Measurements from ENCODE around the gene MYCL. TPM values are rescaled to one million over a fixed set of nuclear protein-coding genes. Genes with fewer than 3 reads are reported as not detected.
"Not testable (repeated sequence)": the region's sequence is repeated elsewhere in the genome, so short reads cannot be mapped to it uniquely, and the experiment has no call there.

MYCL gene
- total RNA-seq, 1 donor from 2014 or later = 0.32 TPM

DNA sequence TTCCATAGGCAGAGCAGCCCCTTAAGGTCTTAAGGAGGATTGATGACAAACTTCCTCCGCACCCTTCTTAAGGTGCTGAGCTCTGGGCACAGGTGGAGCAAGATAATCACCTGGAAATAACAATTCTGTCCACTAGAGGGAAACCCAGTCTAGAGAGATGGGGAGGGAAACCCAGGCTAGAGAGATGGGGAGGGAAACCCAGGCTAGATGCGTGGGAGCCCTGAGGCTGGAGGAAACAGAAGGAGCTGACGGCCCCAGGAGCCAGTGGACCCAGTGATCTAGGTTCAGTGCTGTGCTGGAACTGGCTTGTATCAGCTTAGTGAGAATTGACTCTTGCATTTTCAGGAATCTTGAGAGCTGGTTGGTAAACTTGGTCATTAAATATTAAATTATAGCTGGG lies 17.8 kb upstream of the MYCL start:
- DNase-seq (ENCODE audit: low spot score) = no peak

- no peak for DNase-seq (ENCODE audit: low spot score)
Observed at GRCh38 chr1:39917825-39918224, 16.1 kb upstream of the MYCL start.

- DNase-seq (ENCODE audit: low spot score) = no peak
Observed at GRCh38 chr1:39915499-39916129, 13.9 kb upstream of the MYCL start.

DNA sequence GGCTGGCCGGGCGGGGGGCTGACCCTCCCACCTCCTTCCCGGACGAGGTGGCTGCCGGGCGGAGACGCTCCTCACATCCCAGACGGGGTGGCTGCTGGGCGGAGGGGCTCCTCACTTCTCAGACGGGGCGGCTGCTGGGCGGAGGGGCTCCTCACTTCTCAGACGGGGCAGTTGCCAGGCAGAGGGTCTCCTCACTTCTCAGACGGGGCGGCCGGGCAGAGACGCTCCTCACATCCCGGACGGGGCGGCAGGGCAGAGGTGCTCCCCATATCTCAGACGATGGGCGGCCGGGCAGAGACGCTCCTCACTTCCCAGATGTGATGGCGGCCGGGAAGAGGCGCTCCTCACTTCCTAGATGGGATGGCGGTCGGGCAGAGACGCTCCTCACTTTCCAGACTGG lies 11.4 kb upstream of the MYCL start:
- not testable (repeated sequence) for DNase-seq (ENCODE audit: low spot score)

DNA sequence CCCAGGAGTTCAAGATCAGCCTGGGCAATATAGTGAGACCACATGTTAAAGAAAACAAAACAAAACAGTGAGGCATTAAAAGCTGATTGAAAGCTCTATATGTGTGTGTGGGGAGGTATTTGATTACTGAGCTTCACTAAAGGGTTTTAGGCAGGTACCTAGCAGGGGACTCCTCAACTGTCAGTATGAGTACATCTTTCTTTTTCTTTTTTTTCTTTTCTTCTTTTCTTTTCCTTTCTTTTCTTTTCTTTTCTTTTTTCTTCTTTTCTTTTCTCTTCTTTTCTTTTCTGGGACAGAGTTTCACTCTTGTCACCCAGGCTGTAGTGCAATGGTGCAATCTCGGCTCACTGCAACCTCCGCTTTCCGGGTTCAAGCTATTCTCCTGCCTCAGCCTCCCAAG lies 8.5 kb upstream of the MYCL start:
- DNase-seq (ENCODE audit: low spot score) = no peak

- DNase-seq (ENCODE audit: low spot score) = no peak
Observed at GRCh38 chr1:39908534-39908933, 6.8 kb upstream of the MYCL start.

DNA sequence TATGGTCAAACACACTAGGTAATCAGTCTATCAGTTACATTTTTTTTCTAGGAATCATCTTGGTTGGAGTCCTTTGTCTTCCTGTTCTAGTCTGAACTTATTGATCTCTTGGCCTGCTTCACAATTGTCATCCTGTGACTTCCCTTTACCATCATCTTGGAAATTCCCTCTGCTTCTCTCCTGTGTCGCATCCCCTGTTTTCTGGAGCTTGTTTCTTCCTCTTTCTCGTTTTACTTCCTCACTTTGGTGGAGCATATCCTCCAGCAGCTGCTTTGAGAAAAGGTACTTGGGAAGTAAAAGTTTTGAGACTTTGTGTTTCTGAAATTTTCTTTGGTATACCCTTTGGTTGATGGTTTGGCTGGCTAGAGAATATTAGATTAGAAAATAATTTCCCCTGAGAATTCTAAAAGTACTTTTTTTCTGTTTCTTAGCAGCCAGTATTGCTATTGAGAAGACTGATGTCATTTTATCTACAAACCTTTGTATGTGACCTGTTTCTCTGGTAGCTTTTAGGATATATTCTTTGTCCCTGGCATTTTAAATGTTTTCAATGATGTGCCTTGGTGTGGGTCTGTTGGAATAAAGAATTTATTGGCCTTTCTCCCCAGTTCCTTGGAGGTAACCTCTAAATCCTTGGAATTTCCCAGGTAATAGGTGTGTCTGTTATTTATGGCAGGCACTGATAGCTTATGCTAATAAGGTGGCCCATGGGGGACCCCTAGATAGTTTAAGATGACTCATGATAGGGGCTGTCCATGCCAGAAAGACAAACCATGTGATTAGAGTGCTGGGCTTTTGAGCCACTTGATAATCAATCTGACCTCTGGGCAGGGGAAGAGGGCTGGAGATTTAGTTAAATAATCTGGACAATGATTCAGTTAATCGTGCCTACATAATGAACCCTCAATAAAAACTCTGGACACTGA lies 6.1 kb upstream of the MYCL start:
- DNase-seq (ENCODE audit: low spot score) = no peak

GRCh38 chr1:39905172-39905571 lies 3.5 kb upstream of the MYCL start:
- DNase-seq (ENCODE audit: low spot score) = no peak

DNA sequence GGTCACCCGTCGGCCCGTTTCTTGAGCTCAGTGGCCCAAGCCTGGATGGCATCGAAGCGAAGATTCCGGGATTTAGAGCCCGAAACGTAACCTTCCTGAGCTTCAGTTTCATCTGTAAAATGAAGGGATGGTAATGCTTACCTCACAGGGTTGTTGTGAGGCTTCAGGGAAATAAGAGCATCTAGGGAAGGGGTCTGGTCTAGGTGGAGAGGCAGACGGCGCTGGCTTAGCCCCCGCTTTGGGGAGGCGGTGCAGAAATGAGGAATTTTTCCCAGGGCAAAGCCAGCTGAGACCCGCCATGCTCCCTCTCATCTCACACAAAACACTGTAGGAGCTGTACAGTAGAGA lies 717 bp upstream of the MYCL start:
- no peak for DNase-seq (ENCODE audit: low spot score)

DNA sequence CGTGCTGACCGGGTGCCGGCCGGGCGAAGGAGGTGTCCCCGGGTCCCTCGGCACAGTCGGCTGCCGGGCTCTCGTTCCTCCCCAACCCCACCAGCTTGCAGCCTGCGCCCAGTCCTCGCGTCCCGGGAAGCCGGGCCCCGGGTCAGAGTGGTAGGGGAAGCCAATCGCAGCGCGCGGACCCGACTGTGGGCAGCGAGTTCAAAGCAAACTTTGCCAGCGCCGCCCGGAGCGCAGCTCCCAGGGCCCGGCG lies 328 bp downstream of the MYCL start:
- no peak for DNase-seq (ENCODE audit: low spot score)

- no peak for DNase-seq (ENCODE audit: low spot score)
Observed at GRCh38 chr1:39900662-39901463, 854 bp downstream of the MYCL start.

DNA sequence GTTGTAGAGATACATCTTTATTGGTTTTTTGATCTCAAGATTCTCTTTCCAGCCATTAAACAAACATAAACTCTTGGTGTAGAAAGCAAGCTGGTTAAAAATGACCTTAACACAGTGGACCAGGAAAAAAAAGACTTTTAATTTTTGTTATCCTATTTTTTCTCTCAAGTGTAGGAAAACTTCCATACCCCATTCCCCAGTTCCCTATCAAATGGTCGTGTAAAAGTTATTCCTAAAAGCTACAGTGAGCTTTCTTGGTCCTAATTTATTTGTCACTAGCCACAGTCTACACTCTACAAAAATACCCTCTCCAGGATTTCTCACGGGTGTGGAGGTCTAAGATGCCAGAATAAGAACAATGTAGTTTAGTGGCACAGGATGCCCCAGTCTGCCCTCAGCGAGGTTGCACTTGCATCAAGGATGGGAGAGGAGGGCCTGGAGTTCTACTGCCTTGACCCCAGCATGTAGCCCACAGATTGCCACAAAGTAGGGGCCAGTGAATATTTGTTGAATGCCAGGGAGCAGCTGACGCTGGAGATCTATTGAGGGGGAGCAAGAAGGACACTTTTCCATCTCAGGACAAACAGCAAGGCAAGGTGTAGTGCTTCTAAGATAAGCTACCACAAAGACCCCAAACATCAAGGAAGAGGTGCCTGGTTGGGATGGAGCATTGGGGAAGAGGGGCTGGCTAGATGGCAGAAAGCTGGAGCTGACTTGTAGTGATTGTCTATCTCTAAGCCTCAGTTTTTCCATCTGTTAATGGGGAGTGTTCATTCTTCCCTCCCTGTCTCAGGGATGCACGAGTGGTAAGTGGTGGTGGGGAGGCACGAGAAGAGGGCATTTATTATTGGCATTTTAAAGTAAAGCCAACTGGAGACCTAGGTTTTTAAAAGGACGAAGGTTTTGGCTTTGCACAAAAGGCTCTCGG lies 1.8 kb downstream of the MYCL start:
- DNase-seq (ENCODE audit: low spot score) = no peak

DNA sequence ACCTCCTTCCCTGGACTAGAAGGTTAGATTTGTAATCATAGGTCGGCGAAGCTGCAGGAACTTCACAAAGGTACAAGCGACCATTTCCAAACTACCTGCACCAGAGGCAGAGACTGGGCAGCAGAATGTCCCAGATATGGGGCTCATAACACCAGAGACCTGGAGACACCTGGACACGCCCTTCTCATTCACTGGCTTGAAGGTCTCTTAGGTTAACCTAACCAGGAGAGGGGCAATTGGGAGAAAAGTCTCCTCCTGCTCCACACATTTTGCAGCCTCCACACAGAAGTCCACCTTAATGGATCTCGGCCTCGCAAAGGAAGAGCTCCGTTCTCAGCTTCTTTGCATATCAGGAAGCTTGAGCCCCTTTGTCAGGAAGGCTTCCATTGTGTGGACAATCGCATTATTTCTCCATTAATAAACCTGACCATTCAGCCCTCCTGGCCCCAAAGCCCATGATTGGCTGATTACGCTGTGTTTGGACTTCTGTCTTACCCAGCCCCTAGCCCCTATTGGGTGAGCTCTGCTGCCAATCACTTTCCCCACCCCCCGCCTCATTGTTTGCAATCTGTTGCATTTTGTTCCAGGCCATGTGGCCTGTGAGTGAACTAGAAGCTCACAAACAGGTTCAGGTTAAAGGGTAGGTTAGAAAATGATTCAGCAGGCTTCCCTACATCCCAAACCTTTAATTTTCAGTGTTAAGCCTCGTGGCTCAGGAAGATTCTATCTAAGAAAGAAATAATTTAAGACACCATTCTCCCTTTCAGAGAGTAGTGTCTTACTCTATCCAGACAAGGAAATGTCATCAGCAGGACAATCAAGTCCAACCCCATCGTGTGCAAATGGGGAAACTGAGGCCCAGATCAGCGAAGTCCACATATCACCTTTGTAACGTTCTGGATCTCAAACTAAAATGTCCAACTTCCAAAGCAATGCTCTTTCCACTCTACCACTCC lies 2.8 kb downstream of the MYCL start:
- DNase-seq (ENCODE audit: low spot score) = no peak

DNA sequence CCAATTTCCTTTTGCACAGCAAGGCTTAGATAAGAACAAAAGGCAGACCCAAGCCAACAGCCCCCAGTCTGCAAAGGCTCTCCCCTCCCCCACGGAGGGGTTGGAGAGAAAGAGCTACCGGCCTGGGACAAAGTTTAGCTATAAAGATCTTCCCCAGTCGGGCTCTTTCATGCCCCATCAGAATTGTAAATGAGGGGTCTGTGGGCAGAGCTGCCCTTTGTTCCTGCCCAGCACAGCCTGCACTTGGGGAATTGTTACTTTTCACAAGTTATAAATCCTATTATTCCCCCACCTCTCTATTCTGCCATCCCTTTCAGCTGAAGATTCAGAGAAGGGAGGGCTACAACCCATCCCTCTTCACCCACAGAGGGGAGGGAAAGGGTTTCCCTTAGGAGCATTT lies 3.5 kb downstream of the MYCL start:
- no peak for DNase-seq (ENCODE audit: low spot score)

GRCh38 chr1:39896909-39897685 lies 4.6 kb downstream of the MYCL start:
- DNase-seq (ENCODE audit: low spot score) = no peak

GRCh38 chr1:39895731-39896480 lies 5.8 kb downstream of the MYCL start:
- DNase-seq (ENCODE audit: low spot score) = no peak

DNA sequence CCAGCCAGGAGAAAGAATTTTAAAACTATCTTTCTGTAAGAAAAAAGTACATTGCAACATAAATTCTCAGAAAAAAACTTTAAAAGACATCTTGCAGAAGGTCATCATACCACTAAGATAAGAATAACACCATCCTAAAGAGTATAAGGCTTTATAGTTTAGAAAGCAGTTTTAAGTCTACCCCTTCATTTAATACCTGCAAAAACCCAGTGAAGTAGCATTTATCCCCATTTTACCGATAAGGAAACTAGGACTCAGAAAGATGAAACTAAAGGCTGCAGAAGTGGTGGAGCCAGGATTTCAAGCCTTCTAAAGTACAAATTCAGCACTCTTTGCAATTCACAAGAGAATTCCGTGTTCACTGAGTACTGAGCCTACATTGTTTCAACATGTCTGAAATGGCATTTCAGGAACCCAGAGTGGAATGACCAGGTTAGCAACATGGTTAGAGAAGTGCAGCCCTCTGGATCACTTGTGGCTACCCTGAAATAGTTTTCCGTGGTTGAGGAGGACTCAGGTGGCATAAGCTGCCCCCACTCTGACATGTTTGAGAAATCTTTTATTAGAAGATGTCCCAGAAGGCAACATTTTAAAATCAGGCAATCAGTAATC lies 6.7 kb downstream of the MYCL start:
- no peak for DNase-seq (ENCODE audit: low spot score)
